AG04450 (cell line): ENCODE data around the gene RBM12. TPM values are rescaled to one million over a fixed set of nuclear protein-coding genes. Genes with fewer than 3 reads are reported as not detected.
A peak's percentile ranks its signal among the peaks of the same experiment; 100 is the strongest.

Source experiments
- CTCF ChIA-PET: fragments of 300-600, 350-600 bp; formaldehyde crosslinking; extraction: SDS; loops from one replicate; lab custom pipeline; 2022; ENCODE audit warnings: antibody characterized with exemption, inconsistent platforms; lab: Charles Lee
- POLR2A ChIA-PET: fragments of 350-600 bp; formaldehyde crosslinking; extraction: SDS; loops from one replicate; lab custom pipeline; 2021; ENCODE audit warnings: antibody characterized with exemption, inconsistent platforms; lab: Yijun Ruan, JAX
- DNase-seq: peaks from one replicate; pipeline ENCODE4 v3.0.0-alpha.2; 2011; ENCODE audit warnings: low read depth, low spot score
- H3K27ac ChIP-seq: one replicate; pipeline ENCODE4 v1.5.1; 2012; ENCODE audit warnings: low read depth, low read length, control low read depth
- H3K27me3 ChIP-seq: one replicate; pipeline ENCODE4 v1.6.0; 2012; ENCODE audit warnings: low read length; ENCODE audit not compliant: control insufficient read depth, insufficient read depth
- H3K4me3 ChIP-seq: 2 replicates; pipeline ENCODE4 v1.5.1; 2011; ENCODE audit warnings: mild to moderate bottlenecking, low read depth, low read length, control low read depth
- H3K9me3 ChIP-seq: 2 replicates; pipeline ENCODE4 v1.5.1; 2012; ENCODE audit warnings: low read length; ENCODE audit not compliant: control insufficient read depth, insufficient read depth
- polyA plus RNA-seq: library from polyadenylated mRNA; depleted of rRNA; stranded (reverse); fragments of >200 nt; gene quantifications from 2 replicates; pipeline ENCODE4 v1.2.3, GENCODE V29; 2011
- TF ChIP-seq, protein P1 (sequence below): IDR thresholded peaks from 2 replicates; pipeline ENCODE4 v1.5.1; 2011; ENCODE audit warnings: low read depth, low read length, control low read depth, inconsistent platforms

The RBM12 gene
- polyA plus RNA-seq, 1 experiment: 91.1 TPM

DNA sequence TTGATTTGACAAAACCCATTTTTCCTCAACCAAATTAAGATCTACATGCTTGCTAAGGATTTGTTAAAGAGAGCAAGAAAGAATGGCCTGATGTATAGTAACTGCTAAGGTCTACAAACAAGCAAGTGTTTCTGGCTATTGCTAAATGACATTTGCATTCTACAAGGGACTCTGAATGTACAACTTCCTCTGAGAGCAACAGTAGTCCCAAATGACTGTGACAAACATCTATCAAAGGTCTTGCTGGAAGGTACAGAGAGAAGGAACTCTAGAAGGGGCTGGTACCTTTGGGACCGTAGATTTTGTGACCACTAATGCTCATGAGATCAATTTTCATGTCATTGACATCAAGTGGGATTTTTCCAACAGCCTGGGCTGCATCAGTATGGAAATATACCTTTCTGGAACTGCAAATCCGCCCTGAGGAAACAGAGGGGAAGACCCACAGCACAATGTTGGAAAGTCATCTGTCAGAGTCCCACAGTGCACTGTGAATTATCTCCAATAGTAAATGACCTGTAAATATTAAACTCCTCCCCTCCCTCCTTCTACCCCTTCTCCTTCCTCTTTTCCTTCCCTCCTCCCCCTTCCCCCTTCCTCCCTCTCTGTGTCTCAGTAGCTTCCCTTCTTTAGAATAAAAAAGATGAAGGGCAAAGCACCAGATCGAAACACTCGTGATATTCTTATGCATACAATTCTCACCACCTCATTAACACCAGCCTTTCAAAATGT is 15.9 kb upstream of the RBM12 start:
- DNase-seq: no peak
- TF ChIP-seq, protein P1, sequence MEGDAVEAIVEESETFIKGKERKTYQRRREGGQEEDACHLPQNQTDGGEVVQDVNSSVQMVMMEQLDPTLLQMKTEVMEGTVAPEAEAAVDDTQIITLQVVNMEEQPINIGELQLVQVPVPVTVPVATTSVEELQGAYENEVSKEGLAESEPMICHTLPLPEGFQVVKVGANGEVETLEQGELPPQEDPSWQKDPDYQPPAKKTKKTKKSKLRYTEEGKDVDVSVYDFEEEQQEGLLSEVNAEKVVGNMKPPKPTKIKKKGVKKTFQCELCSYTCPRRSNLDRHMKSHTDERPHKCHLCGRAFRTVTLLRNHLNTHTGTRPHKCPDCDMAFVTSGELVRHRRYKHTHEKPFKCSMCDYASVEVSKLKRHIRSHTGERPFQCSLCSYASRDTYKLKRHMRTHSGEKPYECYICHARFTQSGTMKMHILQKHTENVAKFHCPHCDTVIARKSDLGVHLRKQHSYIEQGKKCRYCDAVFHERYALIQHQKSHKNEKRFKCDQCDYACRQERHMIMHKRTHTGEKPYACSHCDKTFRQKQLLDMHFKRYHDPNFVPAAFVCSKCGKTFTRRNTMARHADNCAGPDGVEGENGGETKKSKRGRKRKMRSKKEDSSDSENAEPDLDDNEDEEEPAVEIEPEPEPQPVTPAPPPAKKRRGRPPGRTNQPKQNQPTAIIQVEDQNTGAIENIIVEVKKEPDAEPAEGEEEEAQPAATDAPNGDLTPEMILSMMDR: no peak
- no peak overlapping the region for H3K27ac ChIP-seq
- ChIA-PET POLR2A (no interaction called here), CTCF (interaction anchor here (0.6 kb wide), 1 partner anchor 450 kb away, joined by 4 read pairs; no protein-coding TSS in a partner anchor)
- H3K9me3 ChIP-seq: no peaks in the 10 kb centered on the region
- H3K27me3 ChIP-seq: no peaks in the 10 kb centered on the region
- H3K4me3 ChIP-seq: no peak overlapping the region

DNA sequence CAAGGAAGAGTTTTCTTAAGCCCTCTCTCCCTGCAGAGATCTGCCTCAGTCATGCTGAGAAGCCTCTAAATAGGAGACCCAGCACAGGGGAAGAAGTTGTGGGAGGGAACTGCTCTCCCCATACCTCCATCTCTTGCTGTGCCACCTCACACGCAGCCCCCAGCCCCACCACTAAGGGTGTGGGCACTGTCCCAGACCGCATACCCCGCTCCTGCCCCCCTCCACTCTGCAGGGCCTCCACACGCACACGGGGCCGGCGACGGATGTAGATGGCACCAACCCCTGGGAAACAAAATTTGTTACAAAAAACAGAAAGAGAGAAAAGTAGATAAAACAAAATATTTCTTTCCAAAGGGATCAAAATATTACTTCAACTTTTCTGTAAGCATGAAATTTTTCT is 10.2 kb upstream of the RBM12 start:
- TF ChIP-seq, protein P1: no peak
- CTCF ChIA-PET: no interaction called here
- POLR2A ChIA-PET: no interaction called here
- Histone ChIP-seq H3K27ac (no peak overlapping the region), H3K27me3 (no peaks in the 10 kb centered on the region), H3K4me3 (no peak overlapping the region), H3K9me3 (no peaks in the 10 kb centered on the region)
- no peak for DNase-seq

DNA sequence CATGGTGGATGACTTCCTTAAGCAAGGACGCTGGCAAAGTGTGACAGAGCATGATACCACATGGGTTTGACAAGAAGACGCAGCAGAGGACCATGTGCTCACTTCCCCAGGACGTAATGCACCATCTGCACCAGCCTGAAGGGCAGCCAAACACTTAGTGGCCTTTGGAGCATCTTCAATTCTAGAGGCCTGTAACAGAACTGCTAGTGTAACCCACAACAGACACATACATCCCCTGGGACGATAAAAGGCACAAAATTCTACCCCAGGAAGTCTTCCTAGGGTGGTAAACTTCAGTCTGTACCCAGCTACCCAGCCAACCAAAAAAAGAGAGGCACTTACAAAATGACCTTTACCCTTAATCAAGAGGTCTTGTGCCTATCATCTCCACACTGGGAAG is 9.2 kb upstream of the RBM12 start:
- TF ChIP-seq, protein P1: no peak
- POLR2A ChIA-PET: no interaction called here
- H3K27me3 ChIP-seq: no peaks in the 10 kb centered on the region
- no peaks in the 10 kb centered on the region for H3K9me3 ChIP-seq
- no peak for DNase-seq
- CTCF ChIA-PET: no interaction called here
- H3K4me3 ChIP-seq: no peak overlapping the region
- peak overlapping the region; percentile 2 for H3K27ac ChIP-seq

DNA sequence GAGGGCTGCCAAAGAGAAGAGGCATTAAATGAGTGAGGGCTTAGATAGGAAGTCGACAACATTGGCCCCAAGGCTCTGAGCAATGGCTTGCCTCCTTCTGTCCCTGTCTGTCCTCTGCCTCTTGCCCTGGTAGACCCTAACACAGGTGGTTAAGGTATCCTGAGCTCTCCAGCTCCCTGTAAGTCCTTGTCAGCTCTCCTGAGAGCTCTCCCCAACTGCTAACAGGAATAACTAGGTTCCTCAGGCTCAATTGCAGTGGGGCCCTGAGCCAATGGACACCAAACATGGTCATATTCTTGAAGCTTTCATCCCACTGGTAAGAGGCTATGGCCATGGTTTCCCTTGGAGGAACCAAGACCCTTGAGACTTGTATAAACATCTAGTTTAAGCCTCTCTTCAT is 5.0 kb upstream of the RBM12 start:
- DNase-seq: no peak
- no peak overlapping the region for H3K27ac ChIP-seq
- CTCF ChIA-PET: interaction anchor here (0.9 to 1.9 kb wide), 2 partner anchors 157 to 285 kb away, joined by 3 to 5 read pairs; partner anchors contain the start of gene SCAND1
- H3K4me3 ChIP-seq: no peak overlapping the region
- H3K9me3 ChIP-seq: peaks cover 3% of the 10 kb centered on the region; the same call in 1 of the 2 replicates
- TF ChIP-seq, protein P1: no peak
- H3K27me3 ChIP-seq: no peaks in the 10 kb centered on the region
- POLR2A ChIA-PET: no interaction called here

DNA sequence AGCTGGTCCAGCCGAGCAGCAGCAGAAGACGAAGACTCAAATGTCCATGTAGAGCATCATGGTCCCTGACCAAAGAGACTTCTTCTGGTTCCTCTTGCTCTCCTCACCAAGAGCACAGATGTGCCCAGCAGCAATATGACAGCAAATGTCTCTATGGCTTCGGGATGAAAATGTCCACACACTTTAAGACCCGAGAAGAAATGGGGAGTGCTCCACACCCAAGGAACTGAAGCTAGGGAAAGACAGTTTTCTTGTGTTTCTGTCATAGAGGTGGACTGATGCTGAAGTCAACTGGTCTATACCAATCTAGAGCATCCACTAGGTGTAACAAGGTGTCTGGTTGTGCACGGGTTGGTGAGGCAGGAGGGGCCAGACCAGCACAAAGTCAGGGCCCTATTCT is 4.5 kb upstream of the RBM12 start:
- TF ChIP-seq, protein P1: no peak
- Histone ChIP-seq H3K27me3 (no peaks in the 10 kb centered on the region), H3K9me3 (peaks cover 3% of the 10 kb centered on the region; the same call in 1 of the 2 replicates), H3K27ac (no peak overlapping the region), H3K4me3 (no peak overlapping the region)
- no peak for DNase-seq
- ChIA-PET POLR2A (no interaction called here), CTCF (interaction anchor here (1.9 kb wide), 1 partner anchor 157 kb away, joined by 5 read pairs; no protein-coding TSS in a partner anchor)
